Peyer's patch (tissue), 4 donors: ENCODE measurements around the gene SMS.

Source experiments
- CTCF ChIP-seq, 6 experiments: fragments of 450-650 bp in 4 of 6; fragments of 200-600 bp in 2 of 6; sonication (generic) in 1 of 6; IDR thresholded peaks; one replicate each; pipeline ENCODE4 v1.5.1; 2017 to 2019; ENCODE audit warnings: antibody characterized with exemption in 6 of 6, mild to moderate bottlenecking in 3 of 6, moderate library complexity in 1 of 6
- POLR2A ChIP-seq, 2 donors: fragments of 450-650 bp; IDR thresholded peaks; one replicate each; pipeline ENCODE4 v1.5.1; 2017; ENCODE audit warnings: antibody characterized with exemption in 2 of 2, mild to moderate bottlenecking in 2 of 2, moderate library complexity in 2 of 2

DNA sequence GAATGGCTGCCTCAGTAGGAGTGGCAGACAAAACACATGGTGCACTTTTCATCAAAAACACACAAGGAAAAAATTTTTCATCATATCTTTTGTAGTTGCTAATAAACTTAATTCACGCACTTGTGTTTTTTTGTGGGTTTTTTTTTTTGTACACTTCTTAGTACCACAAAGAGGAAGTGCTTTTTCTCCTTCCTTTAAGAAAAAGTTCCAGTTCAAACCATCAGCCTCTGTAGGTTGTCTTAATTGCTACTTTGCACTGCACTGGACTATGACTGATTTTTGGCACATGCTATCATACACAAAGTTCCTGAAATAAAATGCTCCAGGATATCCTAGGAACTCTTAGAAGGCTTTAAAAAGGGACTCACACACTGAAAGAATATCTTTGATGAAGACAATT, 91.6 kb downstream of the SMS start, which contains the start of gene PHEX:
- TF ChIP-seq CTCF (IDR thresholded peaks at IDR 0.05) (no peak), POLR2A (IDR thresholded peaks at IDR 0.05) (no peak)
